HG03571 (cell line): ENCODE data around the gene DIPK2B.

ENCODE experiments used
- ATAC-seq: cut with Tn5 transposase; IDR thresholded peaks from one replicate; pipeline ENCODE4 v1.9.1; 2021; ENCODE audit not compliant: unreplicated experiment

DIPK2B gene

GRCh38 chrX:45164021-45164621 is 36.6 kb downstream of the DIPK2B start:
- ATAC-seq = no peak

DNA sequence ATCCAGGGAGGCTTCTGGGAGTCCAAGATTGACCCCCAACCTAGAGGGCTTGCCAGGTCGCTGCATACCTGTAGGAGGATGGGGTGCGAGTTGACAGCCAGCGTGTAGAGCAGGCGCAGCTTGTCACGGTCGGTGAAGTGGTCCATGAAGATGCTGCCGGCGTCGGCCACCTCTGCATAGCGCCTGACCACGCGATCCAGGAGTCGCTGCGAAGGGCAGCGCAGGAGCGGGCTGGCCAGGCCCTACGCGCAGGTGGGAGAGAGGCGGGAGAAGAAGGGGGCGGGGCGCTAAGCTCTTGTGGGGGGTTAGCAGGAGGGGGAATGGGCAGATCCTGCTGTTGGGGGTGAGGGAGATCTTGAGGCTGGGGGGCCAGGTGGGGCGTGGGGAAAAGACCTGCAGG is 43.0 kb downstream of the DIPK2B start:
- no peak for ATAC-seq

DNA sequence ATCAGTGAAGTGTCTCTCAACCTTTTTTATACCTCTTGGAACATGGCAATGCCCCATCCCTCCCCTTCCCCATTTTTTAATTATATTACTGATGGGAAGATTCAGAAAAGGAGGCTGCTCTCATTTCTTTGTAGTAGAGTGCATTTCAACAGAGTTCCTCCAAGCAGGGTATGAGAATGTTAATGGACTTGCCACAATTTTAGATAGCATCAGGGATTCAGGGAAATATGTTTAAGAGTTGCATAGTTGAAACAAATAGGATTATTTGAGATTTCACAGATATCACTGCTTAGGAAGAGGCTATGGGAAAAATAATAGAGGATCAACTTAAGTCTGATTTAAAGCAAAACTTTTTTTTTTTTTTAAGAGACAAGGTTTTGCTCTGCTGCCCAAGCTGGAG is 46.2 kb downstream of the DIPK2B start:
- ATAC-seq = no peak

DNA sequence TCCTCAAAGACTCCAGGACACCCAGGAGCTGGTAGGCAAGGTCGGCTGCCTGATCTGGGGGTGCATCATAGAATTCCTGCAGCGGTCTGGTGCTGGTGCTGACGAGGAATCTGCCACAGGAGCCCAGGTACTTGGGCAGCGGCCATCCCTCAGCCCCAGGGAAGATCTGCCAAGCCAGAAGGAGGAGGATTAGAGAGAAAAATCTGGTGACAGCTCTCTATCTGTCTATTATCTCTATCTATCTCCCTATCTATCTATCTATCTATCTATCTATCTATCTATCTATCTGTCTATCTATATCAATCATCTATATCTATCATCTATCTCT is 46.7 kb downstream of the DIPK2B start:
- no peak for ATAC-seq
